GM18511 (cell line): ENCODE measurements around the gene TSSK6.
"Not testable (repeated sequence)": the region's sequence is repeated elsewhere in the genome, so short reads cannot be mapped to it uniquely, and the experiment has no call there.

Source experiments
- ATAC-seq: cut with Tn5 transposase; IDR thresholded peaks from one replicate; pipeline ENCODE4 v1.9.1; 2021; ENCODE audit warnings: mild to moderate bottlenecking, moderate library complexity; ENCODE audit not compliant: unreplicated experiment

The TSSK6 gene

DNA sequence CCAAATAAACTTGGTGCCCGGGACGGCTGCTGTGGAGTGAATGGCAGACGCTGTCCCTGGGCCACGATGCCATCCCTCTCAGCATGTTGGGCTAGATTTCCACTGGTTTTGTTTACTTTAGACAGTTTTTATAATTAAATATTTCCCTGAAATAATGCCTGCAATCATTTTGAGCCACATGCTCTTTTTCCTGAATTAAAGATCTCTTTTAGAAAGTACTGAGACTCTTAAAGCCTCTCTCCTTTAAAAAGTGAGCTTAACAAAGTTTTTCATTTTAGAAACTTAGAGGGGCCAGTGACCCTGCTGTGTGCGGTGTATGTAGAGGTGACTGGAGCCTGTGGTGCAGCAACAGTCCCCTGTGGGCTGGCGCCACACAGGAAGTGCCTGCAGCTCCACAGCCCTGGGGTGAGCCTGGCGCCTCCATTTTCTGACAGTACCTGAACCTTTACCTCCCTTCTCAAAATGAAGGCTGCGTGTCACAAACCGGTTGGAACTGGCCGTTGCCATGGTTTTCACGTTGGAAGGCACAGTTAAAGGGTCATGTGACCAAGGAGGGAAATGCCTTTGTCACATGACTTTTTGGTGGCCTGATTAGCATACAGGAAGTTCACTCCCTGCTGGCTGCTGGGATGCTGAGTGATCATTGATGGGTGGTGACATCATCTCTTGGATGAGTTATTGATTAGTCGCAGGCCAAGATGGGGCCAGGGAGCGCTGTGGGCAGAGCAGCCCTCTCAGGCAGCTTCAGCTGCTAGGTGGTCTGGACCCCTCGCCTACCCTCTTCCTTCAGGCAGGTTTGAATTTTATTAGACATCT lies 26.3 kb downstream of the TSSK6 start:
- ATAC-seq: peak; percentile 72

DNA sequence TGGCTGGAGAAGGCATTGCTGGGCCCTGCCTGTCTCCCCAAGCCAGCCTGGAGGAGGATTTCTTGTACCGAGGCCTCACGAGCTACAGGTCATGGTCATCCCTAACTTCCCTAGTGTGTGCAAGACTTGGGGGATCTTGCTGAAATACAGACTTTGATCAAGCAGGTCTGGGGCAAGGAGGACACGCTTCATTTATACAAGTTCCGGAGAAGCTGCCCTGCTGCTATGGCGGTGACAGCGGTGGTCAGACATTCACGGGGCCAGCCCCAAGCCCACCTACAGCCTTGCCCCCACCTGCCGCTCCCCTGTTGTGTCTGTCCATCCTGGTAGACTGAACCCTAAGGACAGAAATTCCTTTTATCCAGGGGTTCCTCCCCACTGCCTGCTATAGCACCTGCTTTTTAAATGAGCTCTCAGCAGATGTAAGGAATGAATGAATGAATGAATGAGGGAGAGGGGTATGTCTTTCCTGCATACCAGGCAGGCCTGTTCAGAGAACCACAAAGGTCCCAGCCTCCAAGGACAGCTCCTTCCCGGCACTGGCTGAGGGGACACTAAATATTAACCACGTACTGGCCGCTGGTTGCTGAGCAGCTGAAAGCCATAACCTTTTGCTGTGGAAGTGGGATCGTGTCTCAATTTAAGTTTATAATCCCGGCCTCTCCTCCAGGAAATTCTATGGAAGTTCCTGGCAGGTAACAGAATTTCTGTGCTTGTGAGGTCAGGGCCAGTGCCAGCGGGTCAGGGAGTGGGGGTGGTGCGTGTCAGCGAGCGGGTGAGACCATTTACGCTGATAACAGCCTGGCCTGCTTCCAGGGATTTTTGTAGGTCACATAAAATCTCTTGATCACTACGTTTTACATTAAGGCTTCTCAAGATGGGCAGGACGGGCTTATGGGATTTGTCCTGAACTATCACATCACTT lies 27.1 kb downstream of the TSSK6 start:
- no peak for ATAC-seq

DNA sequence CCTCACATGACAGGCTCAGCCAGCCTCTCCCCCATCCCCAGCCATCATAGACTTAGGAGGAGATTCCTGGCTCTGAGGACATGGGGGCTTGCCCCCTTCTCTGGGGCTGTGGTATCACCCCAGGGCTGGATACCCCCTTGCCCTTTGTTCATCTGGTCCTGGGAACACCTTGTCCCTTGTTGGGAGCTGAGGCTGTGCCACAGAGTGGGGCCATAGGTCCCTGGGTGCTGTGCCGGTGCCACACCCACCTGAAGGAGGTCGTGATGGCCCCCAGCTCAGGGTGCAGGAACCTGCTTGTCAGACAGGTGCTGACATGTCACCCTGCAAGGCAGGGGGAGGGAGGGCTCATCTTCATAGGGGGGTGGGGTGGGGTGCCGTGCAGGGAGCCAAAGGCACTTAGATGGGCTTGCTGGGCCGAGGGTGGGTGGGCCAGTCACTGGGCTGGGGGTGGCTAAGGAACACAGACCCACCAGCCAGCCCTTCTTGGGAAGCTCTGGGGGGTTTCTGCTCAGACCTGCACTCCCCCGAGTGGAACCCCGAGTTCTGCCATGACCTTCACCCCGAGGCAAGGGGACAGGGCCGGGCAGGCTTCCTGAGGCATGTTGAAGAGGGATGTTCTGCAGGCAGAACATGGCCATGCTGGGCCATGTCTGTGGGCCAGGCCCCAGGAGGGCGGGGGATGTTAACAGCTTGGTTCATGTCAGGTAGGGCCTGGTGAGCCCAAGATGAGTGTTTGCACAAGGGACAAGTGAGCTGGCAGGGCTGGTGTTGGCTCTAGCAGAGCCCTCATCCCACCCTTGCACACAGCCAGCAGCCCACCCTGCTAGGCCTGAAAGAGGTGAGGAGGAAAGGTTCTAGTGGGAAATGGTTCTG lies 28.0 kb downstream of the TSSK6 start:
- no peak for ATAC-seq

DNA sequence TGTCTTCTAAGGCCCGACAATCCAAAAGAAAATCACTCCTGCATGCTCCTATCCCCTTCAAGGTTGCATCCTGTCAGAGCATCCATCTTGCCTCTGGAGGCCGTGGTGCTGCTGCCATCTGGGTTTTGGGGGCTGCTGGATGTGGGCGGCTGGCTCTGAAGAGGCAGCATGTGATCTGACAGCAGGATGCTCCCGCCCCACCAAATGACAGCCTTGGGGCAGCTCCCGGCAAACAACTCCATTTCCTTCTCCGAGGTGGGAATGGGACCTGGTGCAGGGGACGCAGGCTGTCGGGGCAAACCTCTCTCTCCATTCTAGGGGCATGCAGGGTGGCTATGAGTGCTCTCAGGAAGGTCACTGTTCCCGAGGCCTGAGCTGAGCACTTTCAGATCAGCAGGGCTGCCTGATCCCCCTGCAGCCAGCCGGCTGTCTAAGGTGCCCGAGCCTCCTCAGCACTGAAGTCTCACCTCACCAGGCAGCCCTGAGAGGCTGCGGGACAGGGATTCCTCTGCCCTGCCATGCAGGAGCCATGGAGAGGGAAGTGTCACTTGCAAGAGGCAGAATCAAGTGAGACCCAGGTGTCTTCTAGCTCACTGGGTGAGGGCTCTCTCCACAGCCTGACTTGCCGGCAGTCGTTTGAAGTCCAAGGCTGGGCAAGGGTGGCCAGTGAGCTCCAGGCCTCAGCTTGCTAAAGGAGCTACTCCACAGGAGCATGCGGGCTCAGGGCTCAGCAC lies 28.8 kb downstream of the TSSK6 start:
- no peak for ATAC-seq

GRCh38 chr19:19485998-19486290 lies 29.4 kb downstream of the TSSK6 start:
- ATAC-seq: no peak

DNA sequence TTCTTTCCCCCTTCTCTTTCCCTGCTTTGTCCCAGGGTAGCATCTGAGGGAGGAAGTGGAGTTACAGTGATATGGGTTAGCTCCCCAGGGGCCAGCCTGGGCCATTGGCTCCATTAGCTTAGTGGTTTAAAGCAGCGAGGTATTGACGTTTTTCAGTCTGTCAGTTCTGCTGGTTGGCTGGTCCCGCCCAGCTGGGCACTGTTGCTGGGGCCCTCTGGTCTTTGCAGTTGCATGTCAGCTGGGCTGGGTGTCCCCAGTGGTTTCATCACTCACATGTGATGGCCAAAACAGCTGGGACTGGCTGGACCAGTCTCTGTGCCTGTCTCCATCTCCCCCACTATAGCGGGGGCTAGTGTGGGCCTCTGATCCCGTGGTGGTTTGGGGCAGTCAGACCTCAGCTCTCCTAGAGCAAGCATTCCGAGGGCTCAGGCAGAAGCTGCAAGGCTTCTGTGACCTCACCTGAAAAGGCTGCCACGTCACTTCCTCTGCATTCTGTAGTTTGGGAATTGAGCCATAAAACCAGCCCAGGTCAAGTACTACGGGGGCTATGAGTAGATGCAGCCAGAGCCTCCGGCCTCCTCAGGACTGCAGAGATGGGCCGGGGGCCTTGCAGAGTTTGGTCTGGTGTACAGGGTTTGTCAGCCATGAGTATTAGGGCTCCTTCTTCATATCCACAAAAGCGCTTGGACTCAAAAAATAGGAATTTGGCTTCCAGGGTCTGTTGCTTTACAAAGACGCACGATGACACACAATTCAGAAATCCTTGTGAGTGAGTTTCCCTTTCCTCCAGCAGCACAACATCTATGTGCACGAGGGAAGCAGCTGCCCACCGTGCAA lies 30.0 kb downstream of the TSSK6 start:
- ATAC-seq: no peak

GRCh38 chr19:19482809-19483596 lies 32.3 kb downstream of the TSSK6 start:
- no peak for ATAC-seq

DNA sequence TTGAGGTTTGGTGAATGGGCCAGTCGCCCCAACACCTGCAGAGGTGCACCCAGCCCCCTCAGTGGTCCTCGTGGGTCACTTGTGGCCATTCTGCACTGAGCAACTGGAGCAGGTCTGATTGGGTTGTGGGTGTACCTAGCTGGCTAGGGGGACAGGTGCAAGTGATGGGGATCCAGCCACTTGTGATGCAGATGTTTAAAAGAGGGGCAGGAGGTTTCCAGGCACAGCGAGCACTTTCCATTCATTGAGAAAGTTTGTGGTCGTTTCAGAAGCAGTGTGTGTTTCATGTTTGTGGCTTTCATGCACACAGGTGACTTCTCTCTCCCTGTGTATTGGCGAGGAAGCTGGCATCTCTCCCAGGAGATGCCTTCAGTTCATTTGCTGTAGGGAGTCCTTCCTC lies 34.7 kb downstream of the TSSK6 start:
- ATAC-seq: no peak

- no peak for ATAC-seq
Observed at GRCh38 chr19:19477705-19478383, 37.5 kb downstream of the TSSK6 start.

GRCh38 chr19:19475849-19476828 lies 39.2 kb downstream of the TSSK6 start:
- ATAC-seq: no peak

DNA sequence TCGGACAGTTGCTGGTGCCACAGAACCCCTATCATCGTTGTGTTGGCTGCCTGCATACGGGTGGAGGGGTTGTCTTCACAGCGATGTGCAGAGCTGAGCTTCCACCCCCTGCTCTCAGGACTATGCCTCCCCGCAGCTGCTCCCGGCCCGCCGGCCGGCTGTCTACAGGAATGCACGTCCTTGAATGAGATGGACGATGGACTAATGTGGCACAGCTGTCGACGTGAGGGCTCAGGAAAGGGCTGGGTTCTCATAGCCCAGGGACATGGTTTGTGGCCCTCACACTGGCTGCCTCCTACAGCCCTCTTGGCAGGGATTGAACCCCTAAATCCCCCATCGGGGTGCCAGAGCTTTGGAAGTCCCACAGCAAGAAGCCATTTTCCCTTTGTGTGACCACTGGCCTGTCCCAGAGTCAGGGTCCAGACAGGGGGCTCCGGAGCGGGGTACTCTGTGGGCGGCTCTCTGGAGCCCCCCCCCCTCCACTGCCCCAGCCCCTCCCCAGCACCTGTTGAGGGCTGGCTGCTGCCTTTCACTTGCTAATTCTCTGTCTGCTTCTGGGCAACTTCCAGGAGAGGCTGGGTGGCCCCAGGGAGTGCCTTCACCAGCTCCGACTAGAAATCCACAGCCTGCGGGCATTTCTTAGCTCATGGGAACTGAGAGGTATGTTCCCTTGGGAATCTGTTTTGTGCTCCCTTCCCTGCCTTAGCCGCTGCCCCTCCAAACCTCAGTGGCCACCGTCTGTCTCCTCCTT lies 40.2 kb downstream of the TSSK6 start:
- ATAC-seq: no peak

- ATAC-seq: not testable (repeated sequence)
Observed at GRCh38 chr19:19472106-19472505, 43.2 kb downstream of the TSSK6 start.

GRCh38 chr19:19471682-19472081 lies 43.7 kb downstream of the TSSK6 start:
- no peak for ATAC-seq

GRCh38 chr19:19470579-19470978 lies 44.8 kb downstream of the TSSK6 start:
- no peak for ATAC-seq

DNA sequence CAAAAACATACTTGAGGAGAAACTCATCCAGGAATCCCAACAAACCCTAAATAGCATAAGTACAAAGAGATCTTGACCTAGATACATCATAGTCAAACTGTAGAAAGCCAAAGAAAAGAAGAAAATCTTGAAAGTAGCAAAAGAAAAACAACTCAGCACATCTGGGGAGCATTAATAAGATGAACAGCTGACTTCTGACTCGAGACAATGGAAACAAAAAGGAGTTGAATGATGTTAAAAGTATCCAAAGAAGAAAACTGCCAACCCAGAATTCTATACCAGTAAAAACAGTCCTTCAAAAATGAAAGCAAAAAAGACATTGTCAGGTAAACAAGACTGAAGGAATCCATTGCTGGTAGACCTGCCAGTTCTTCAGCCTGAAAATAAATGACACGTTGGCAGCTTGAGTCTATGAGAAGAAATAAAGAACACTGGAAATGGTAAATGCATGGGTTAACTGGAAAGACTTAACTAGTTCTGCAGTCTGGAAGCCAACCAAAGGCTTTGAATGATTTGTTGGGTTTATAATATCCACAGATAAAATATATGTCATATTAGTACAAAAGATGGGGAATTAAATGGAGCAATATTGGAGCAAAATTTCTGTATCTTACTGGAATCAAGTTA lies 46.8 kb downstream of the TSSK6 start:
- no peak for ATAC-seq

- ATAC-seq: no peak
Observed at GRCh38 chr19:19466201-19466600, 49.1 kb downstream of the TSSK6 start.
